Activated T-cell treated with anti-CD3 and anti-CD28 coated beads, Interleukin-2, amount 50 U/mL, for 24 hours (primary cell): Measurements from ENCODE around the gene NCKAP1.

Source experiments
- DNase-seq: peaks from one replicate; pipeline ENCODE4 v3.0.0-alpha.2; 2020
- H3K27ac Mint-ChIP-seq: 2 replicates; pipeline ENCODE4 v1.8.0; 2020; ENCODE audit warnings: mild to moderate bottlenecking, mixed read lengths
- H3K27me3 Mint-ChIP-seq: 2 replicates; pipeline ENCODE4 v1.8.0; 2020; ENCODE audit warnings: mixed read lengths
- H3K36me3 Mint-ChIP-seq: 2 replicates; pipeline ENCODE4 v1.8.0; 2020; ENCODE audit warnings: low read depth, mixed read lengths
- H3K4me1 Mint-ChIP-seq: 2 replicates; pipeline ENCODE4 v1.8.0; 2020; ENCODE audit warnings: low read depth, mixed read lengths
- H3K4me3 Mint-ChIP-seq: 2 replicates; pipeline ENCODE4 v1.8.0; 2020; ENCODE audit warnings: mild to moderate bottlenecking, moderate library complexity, mixed read lengths
- H3K9me3 Mint-ChIP-seq: 2 replicates; pipeline ENCODE4 v1.8.0; 2020; ENCODE audit warnings: mixed read lengths

The NCKAP1 gene

DNA sequence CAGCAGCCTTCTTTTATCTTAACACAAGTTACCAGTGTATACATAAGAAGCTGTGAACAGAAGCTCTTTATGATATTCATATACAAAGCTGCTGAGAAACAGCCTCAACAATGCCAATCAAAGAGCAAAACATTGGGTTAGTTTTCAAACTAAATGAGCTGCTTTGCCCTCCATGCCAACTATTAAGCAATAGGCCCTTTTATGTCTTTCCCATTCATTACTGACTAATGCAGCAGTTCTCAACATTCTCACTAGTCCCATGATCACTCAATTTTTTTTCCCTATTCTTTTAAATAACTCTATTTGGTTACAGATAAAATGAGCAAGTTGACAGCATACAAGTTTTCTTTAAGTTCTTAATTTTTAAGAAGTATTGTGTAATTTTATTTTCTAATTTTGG, 114.0 kb downstream of the NCKAP1 start:
- DNase-seq: no peak

DNA sequence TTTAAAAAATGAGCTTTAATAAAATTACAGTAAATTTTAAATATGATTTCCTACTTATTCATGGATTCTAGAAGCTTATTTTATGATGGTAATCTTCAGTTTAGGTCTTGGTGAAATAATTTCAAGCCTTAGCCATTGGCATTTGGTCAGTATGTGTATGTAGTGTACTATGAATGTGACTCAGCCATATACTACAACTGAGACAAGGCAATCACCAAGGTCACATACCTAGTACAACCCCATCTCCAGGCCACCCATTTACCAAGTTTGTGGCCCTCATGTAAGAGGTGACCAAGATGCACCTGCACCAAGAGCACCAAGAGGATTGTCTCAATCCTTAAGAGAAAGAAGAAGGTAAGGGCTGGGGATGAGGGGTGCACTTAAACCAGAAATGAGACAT, 117.0 kb downstream of the NCKAP1 start:
- no peaks in the 10 kb centered on the region for H3K9me3 Mint-ChIP-seq
- H3K36me3 Mint-ChIP-seq: peaks cover 8% of the 10 kb centered on the region
- H3K4me3 Mint-ChIP-seq: no peak overlapping the region
- no peaks in the 10 kb centered on the region for H3K4me1 Mint-ChIP-seq
- no peak for DNase-seq
- no peak overlapping the region for H3K27ac Mint-ChIP-seq
- no peaks in the 10 kb centered on the region for H3K27me3 Mint-ChIP-seq

More for the DNA sequence above, 114.0 kb downstream of the NCKAP1 start:
- Mint-ChIP-seq H3K36me3 (peaks cover 23% of the 10 kb centered on the region), H3K27ac (no peak overlapping the region), H3K9me3 (no peaks in the 10 kb centered on the region), H3K4me1 (no peaks in the 10 kb centered on the region), H3K27me3 (no peaks in the 10 kb centered on the region), H3K4me3 (no peak overlapping the region)

- Mint-ChIP-seq H3K36me3 (peaks cover 5% of the 10 kb centered on the region), H3K4me1 (no peaks in the 10 kb centered on the region), H3K4me3 (no peak overlapping the region), H3K27me3 (no peaks in the 10 kb centered on the region), H3K9me3 (no peaks in the 10 kb centered on the region), H3K27ac (no peak overlapping the region)
- no peak for DNase-seq
These were observed 117.6 kb downstream of the NCKAP1 start for GRCh38 chr2:182920631-182921056.

DNA sequence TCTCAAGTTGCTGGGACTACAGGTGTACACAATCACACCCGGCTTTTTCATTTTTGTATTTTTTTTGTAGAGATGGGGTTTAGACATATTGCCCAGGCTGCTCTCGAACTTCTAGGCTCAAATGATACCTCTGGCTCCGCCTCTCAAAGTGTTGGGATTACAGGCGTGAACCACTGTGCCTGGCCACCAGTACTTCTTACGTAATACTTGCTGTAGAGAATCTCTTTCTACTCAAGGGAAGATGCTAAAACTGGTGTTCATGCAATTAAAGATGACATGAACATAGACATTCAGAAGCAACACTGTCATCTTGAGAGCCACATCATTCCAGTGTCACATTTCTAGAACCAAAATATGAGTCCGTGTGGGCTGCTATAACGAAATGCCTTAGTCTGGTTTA, 118.2 kb downstream of the NCKAP1 start:
- Mint-ChIP-seq H3K4me1 (no peaks in the 10 kb centered on the region), H3K4me3 (no peak overlapping the region), H3K9me3 (no peaks in the 10 kb centered on the region), H3K27ac (no peak overlapping the region), H3K36me3 (peaks cover 5% of the 10 kb centered on the region), H3K27me3 (no peaks in the 10 kb centered on the region)
- no peak for DNase-seq

- peaks cover 5% of the 10 kb centered on the region for H3K36me3 Mint-ChIP-seq
- H3K4me1 Mint-ChIP-seq: no peaks in the 10 kb centered on the region
- no peaks in the 10 kb centered on the region for H3K9me3 Mint-ChIP-seq
- H3K27ac Mint-ChIP-seq: no peak overlapping the region
- H3K27me3 Mint-ChIP-seq: no peaks in the 10 kb centered on the region
- no peak overlapping the region for H3K4me3 Mint-ChIP-seq
- DNase-seq: no peak
These were observed 119.2 kb downstream of the NCKAP1 start for GRCh38 chr2:182918961-182919652.

GRCh38 chr2:182917924-182918323, 120.3 kb downstream of the NCKAP1 start:
- Mint-ChIP-seq H3K4me3 (no peak overlapping the region), H3K36me3 (peaks cover 2% of the 10 kb centered on the region), H3K9me3 (no peaks in the 10 kb centered on the region), H3K4me1 (no peaks in the 10 kb centered on the region), H3K27ac (no peak overlapping the region), H3K27me3 (no peaks in the 10 kb centered on the region)
- no peak for DNase-seq

- Mint-ChIP-seq H3K4me1 (no peaks in the 10 kb centered on the region), H3K36me3 (no peaks in the 10 kb centered on the region), H3K9me3 (no peaks in the 10 kb centered on the region), H3K27ac (no peak overlapping the region), H3K4me3 (no peak overlapping the region), H3K27me3 (no peaks in the 10 kb centered on the region)
- DNase-seq: no peak
These were observed 121.8 kb downstream of the NCKAP1 start for GRCh38 chr2:182916417-182916816.

GRCh38 chr2:182915369-182916326, 122.6 kb downstream of the NCKAP1 start:
- no peaks in the 10 kb centered on the region for H3K27me3 Mint-ChIP-seq
- no peaks in the 10 kb centered on the region for H3K9me3 Mint-ChIP-seq
- no peak overlapping the region for H3K27ac Mint-ChIP-seq
- H3K4me1 Mint-ChIP-seq: no peaks in the 10 kb centered on the region
- no peak for DNase-seq
- H3K36me3 Mint-ChIP-seq: no peaks in the 10 kb centered on the region
- H3K4me3 Mint-ChIP-seq: no peak overlapping the region

GRCh38 chr2:182914852-182915251, 123.4 kb downstream of the NCKAP1 start:
- no peaks in the 10 kb centered on the region for H3K36me3 Mint-ChIP-seq
- H3K4me1 Mint-ChIP-seq: no peaks in the 10 kb centered on the region
- H3K4me3 Mint-ChIP-seq: no peak overlapping the region
- no peak overlapping the region for H3K27ac Mint-ChIP-seq
- no peaks in the 10 kb centered on the region for H3K9me3 Mint-ChIP-seq
- no peak for DNase-seq
- no peaks in the 10 kb centered on the region for H3K27me3 Mint-ChIP-seq

- Mint-ChIP-seq H3K9me3 (no peaks in the 10 kb centered on the region), H3K4me1 (no peaks in the 10 kb centered on the region), H3K4me3 (no peak overlapping the region), H3K27ac (no peak overlapping the region), H3K27me3 (no peaks in the 10 kb centered on the region), H3K36me3 (no peaks in the 10 kb centered on the region)
- no peak for DNase-seq
These were observed 125.2 kb downstream of the NCKAP1 start for GRCh38 chr2:182913064-182913463.

DNA sequence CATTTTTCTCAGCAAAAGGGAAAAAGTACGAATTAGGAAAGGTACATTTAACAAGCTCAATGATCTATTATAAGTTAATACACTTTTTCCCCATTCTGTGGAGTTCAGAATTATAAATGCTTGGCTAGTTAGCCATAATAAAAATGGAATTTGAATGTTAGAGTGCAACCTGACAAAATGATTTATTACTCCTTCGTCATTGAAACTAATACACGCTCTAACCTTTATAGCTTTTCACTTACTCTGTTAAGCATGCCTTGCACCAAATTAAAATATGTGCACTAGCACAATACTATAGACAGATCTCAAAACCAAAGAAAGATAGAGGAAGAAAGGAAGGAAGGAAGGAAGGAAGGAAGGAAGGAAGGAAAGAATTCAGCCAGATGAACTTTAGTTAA, 125.7 kb downstream of the NCKAP1 start:
- Mint-ChIP-seq H3K36me3 (no peaks in the 10 kb centered on the region), H3K4me1 (no peaks in the 10 kb centered on the region), H3K27me3 (no peaks in the 10 kb centered on the region), H3K27ac (no peak overlapping the region), H3K4me3 (no peak overlapping the region), H3K9me3 (no peaks in the 10 kb centered on the region)
- DNase-seq: no peak

DNA sequence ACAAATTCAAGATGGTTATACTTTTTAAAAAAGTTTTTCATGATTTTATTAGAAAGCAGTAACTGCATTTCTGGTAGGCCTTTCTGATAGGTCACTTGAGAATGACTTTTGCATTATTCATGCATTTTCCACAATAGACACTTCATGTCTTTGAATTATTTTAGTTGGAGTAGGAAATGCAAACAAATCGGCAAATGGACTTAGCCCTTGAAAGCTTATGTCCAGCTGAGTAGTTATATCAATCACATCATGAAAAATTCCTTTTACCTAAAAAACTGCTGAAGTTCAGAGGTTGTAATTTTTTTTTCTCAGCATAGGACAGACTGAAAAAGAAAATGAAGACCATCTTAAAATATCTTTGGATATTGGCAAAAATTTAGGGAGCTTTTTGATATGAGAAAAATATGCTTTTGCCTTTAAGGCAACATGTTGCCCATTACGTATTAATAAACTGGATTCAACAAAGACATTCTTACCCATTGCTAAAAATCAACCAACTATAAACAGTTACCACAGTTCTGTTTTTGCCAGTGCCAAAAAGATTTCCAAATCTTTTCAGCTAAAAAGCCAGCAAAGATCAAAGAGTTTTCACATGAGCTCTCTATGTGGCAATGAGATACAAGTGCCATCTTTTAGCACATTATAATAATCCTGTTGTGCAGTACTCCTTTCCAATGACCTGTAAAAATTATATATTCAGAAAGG, 126.3 kb downstream of the NCKAP1 start:
- Mint-ChIP-seq H3K4me1 (no peaks in the 10 kb centered on the region), H3K4me3 (no peak overlapping the region), H3K36me3 (no peaks in the 10 kb centered on the region), H3K9me3 (no peaks in the 10 kb centered on the region), H3K27ac (no peak overlapping the region), H3K27me3 (no peaks in the 10 kb centered on the region)
- no peak for DNase-seq

GRCh38 chr2:182910965-182911364, 127.3 kb downstream of the NCKAP1 start:
- no peak for DNase-seq
- H3K36me3 Mint-ChIP-seq: no peaks in the 10 kb centered on the region
- H3K27ac Mint-ChIP-seq: no peak overlapping the region
- no peaks in the 10 kb centered on the region for H3K4me1 Mint-ChIP-seq
- H3K4me3 Mint-ChIP-seq: no peak overlapping the region
- H3K9me3 Mint-ChIP-seq: no peaks in the 10 kb centered on the region
- H3K27me3 Mint-ChIP-seq: no peaks in the 10 kb centered on the region

- Mint-ChIP-seq H3K4me3 (no peak overlapping the region), H3K36me3 (no peaks in the 10 kb centered on the region), H3K4me1 (no peaks in the 10 kb centered on the region), H3K9me3 (no peaks in the 10 kb centered on the region), H3K27ac (no peak overlapping the region), H3K27me3 (no peaks in the 10 kb centered on the region)
- DNase-seq: no peak
These were observed 131.0 kb downstream of the NCKAP1 start for GRCh38 chr2:182907081-182907830.
